Measurements from ENCODE around the gene FSTL1.
A peak's percentile ranks its signal among the peaks of the same experiment; 100 is the strongest.

Gene FSTL1

DNA sequence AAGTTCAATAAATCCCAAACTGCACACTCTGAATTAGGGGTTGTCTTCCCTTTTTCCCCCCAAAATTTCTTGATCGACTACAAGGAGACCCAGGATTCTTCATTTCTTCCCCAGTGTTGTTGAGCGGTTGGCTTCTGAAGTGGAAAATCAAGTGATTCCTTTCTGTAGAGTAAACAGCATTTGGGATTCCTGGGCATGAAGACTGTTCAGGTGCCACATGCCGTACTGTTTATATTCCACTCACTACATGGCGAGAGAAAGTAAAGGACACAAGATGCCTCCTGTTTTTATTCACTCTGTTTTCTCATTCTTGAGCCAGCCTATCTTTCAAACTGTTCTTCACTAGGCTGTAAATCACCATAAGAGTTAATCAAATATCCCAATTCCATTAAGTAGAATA lies 12.6 kb downstream of the FSTL1 start:
- no peak for DNase-seq

DNA sequence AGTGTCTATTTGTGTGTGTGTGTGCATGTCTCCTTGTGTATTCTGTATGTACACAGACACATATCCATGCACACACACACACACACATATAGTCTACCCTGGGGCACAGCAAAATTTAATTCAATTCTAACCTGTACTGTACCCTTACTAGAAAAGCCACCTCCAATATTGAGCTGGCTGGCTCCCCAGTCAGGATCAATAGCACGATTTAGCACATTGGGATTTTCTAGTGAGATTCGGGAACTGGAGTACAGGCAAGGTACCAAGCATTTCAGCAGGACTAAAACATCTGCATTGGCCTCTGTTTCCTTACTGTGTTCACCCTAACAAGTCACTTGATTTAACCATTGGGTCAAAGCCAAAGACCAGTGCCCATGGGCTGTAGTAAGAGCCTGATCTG lies 13.2 kb downstream of the FSTL1 start:
- no peak for DNase-seq

DNA sequence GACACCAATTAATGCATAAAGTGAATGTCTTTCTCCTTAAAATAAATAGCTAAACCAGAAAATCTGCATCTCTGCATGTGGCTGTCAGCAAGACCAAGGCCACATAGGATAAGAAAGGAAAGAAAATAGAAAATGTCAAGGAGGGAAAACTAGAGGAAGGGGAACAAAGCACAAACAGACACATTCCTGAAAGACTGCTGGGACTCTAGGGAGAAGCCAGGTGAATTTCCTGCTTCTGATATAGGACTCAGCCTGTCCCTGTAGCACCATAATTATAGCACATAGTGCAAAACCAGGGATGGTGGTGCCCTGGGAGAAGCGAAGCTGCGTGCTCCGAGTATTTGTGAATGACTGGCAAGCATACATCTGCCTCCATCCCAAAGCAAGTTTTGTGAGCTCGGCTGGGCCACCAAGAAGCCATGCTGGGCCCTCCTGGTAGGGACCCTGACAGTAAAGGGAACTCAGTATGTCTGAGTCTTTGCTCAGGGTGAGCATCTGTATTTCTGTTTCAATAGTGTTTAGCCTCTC lies 14.2 kb downstream of the FSTL1 start:
- DNase-seq: no peak

DNA sequence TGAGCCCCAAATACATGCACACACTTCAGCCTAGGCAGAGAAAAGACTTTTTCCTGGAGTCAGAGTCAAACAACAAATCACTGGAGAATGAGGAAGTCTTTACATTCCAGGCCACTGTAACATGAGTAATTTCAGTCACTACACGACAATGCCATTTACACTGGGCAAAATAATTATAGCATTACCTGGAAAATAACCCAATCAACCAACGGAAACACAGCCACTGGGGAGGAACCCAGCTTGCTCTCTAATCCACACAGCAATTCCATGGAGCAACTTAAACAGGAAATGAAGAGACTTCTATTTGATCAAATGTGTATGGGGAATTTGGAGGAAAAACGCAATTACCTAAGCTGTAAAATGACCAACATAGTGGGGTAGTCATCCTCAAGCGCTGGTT lies 15.2 kb downstream of the FSTL1 start:
- DNase-seq: no peak

- no peak for DNase-seq
Observed at GRCh38 chr3:120433662-120434331, 17.0 kb downstream of the FSTL1 start.

DNA sequence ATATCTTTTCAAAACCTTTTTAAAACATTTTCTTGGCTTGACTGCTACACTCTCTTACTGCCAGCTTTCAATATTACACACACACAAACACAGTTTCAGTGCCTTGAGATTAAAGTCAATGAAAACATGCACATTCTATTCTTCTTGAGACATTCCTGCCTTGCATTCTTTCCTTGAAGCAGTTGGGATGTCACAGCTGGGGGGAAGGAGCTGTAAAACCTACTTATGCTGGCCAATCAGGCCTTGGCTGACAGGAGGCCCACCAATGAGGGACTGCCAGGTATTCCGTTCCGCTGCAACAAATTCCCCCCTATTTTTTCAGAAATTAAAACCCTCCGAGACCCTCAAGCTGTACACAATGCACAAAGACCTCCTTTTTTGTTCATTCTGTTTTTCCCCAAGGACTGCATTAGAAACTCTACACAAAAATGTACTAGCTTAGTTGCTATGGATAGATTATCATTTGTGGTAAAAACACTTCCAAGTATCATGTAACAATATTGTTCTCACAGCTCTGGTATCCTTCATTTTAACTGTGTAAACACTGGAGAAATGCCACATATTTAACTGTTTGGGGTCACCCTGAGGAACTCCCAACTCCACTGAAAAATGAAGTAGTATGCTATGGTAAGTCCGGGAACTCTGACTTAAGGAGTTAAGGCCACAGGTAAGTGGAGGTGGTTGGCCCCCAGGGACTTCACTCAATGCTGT lies 18.5 kb downstream of the FSTL1 start:
- DNase-seq: no peak

- no peak for DNase-seq
Observed at GRCh38 chr3:120429921-120430361, 20.9 kb downstream of the FSTL1 start.

GRCh38 chr3:120428924-120429323 lies 21.9 kb downstream of the FSTL1 start:
- DNase-seq: no peak

GRCh38 chr3:120427201-120427600 lies 23.6 kb downstream of the FSTL1 start:
- no peak for DNase-seq

GRCh38 chr3:120425572-120426250 lies 25.1 kb downstream of the FSTL1 start:
- DNase-seq: no peak

DNA sequence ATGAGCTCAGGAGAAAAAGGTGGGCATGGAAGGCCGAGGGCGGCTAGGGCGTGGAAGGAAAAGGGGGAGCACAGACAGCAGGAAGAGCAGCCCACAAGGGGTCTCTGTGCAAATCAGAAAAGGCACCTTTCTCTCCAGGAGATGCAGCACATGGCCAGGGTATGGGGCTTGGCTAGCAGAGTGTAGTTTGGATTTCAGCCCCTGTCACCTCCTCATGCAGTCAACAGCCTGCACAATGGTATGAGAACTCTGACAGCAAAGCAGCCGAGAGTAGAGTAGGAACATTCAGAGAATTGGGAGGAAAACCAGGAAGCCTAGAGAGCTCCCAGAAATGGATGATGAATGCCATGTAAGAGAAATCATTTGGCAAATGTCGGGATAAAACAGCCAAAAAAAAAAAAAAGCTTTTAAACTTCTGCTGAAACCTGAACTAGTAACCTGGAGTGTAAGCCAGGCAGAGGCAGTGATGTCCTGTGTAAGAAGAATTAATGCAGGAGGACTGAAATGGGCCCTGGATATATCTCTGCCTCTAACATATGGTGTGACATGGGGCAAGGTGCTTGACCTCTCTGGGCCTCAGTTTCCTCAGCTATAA lies 25.7 kb downstream of the FSTL1 start:
- no peak for DNase-seq

- DNase-seq: no peak
Observed at GRCh38 chr3:120424506-120424905, 26.3 kb downstream of the FSTL1 start.

- DNase-seq: no peak
Observed at GRCh38 chr3:120423432-120423831, 27.4 kb downstream of the FSTL1 start.

DNA sequence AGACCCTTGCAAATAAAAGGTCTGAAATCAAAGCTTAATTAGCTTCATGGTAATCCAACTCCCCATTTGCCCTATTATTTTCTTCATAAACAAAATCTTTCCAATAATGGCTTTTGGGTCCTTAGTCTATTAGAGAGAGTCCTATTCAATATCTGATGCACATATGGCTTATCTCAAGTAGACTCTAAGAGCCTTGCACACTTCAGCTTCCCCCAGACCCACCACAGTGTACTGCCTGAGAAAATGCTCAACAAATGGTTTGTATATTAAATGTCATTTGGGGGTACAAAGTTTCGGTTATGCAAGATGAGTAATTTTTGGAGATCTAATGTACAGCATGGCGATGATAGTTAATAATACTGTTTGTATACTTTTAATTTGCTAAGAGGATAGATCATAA lies 28.9 kb downstream of the FSTL1 start:
- DNase-seq: no peak

DNA sequence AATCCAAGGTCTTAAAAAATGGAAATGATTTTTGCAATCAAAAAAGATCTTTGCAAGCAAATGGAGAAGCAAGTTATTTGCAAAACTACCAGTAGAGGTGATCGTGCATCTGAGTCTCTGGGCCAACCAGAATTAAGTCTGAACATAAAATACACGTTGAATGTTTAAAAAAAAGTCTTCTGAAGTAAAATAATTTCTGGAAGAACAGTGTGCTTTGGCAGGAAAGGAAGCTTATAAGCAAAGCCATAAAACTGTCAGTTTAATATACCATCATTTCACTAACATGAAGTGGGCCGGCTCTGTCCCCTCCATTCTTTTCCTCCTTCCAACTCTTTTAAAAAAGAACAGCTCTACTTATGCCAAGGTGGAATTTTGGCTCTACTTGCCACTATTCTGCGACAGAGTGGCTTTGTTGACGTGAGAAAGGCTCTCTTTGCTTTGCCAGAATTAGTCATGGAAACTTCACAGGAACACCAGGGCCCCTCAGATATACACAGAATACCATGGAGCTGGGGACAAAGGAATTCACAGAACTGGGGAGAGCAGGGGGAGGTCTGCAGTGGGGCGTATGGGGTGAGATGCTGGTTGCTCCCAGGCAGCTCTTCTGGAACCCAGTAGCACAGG lies 29.8 kb downstream of the FSTL1 start:
- DNase-seq: no peak

- DNase-seq: no peak
Observed at GRCh38 chr3:120420360-120420759, 30.4 kb downstream of the FSTL1 start.

GRCh38 chr3:120419797-120420196 lies 31.0 kb downstream of the FSTL1 start:
- no peak for DNase-seq

DNA sequence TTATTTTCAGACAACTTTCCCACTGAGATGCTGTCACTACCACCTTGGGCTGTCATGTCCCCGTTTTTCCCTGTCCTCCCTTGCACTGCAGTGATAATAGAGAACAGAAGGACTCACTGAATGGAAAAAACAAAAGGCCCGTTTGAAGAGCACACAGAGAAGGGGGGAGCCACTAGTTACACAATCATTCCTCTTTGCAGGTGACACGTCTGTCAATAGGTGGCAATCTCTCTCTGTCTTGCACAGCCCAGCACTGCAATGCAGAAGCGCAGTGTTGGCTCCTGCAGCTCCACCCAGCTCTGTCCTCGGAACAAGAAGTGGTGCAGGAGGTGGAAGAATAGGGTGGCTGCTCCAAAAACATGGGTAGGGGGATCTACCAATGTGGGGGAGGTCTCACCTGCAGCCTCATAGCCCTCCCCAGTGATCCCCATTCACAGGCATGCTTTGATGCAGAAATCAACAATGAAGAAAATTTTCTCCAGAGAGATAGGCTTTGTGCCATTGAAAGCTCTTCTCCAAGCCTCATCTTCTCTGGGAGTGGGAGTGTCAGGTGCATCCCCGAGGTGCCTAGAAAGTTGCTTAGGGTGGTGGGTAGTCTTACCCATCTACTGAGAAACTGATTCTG lies 31.8 kb downstream of the FSTL1 start:
- peak; percentile 66 for DNase-seq

GRCh38 chr3:120418446-120418845 lies 32.3 kb downstream of the FSTL1 start:
- DNase-seq: no peak

DNA sequence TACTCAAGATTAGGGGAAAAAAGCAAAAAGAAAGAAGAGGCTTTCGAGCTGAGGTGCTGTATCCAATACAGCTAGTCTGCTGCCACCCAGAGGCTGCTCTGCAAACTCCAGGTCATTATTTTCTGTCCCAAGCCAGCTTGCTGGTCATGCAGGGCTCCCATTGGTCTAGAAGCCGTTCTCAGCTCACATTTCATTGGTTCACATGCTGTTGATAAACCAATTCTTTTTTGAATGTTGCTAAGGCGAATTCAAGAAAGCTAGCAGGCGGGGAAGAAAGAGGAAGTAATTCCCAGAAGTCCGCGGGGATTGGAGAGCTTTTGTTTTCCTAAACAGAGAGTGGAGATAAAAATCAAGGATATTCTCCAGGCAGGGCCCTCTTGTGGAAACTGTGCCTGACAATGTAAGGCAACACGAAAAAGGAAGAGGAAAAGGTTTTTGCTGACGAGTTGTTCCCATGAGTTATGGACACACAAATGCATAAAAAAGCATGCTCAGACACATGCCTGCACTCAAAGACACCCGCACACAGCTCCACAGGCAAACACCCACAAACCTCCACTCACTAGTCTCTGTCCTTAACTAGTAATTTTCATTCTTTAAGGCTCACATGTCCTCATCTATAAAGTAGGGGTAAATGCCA lies 33.4 kb downstream of the FSTL1 start:
- peak; percentile 96 for DNase-seq

DNA sequence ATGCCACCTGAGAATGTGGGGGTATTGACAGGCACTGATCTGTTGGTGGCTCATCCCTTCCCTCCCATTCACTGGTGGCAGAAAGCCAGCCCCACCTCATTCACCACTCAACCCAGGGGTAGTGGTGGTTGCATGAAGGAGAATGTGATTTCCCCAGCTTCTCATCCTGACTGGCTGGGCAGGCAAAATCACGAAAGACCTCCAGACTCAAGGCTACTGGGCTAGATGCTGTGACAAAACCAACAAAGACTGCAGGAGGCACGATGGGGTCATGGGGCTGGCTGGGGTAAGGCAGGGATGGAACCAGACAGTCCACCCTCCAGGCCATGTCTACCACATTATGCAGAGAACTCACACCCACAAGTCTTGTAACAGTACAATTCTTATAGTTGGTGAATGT lies 33.9 kb downstream of the FSTL1 start:
- DNase-seq: no peak

GRCh38 chr3:120415756-120416155 lies 35.0 kb downstream of the FSTL1 start:
- DNase-seq: no peak
